ENCODE data around the gene CSRNP3.

DNA sequence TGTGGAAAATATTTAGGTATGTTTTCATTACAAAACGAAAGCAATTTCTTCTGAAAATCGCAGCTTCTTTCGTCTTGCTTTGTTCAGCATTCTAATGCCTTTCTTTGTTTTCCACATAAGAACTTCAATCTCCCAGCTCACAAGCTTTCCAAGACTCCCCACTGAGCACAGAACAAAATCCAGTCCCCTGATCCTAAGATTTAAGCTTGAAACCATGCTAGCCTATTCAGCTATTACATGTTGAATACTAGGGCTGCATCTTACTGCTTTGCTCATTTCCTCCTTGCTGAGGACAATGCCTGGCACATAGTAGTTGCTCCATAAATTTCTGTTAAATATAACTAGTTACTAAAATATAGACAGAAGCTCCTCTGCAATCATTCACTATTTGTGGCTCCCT is 163.9 kb downstream of the CSRNP3 start:
- TF ChIP-seq CTCF (IDR thresholded peaks at IDR 0.05), result no peak
- no peak for TF ChIP-seq POLR2A (IDR thresholded peaks at IDR 0.05)

All from uterus (tissue), 2 donors.